Neural cell (in vitro differentiated cells): ENCODE measurements around the gene MSLN. TPM values are rescaled to one million over a fixed set of nuclear protein-coding genes. Genes with fewer than 3 reads are reported as not detected.
A peak's percentile ranks its signal among the peaks of the same experiment; 100 is the strongest.

Source experiments
- H2AFZ ChIP-seq: fragments of 200-600, 300-800 bp; sonication (generic), shearing (Covaris generic); 2 replicates; pipeline ENCODE4 v1.6.0; 2014; ENCODE audit warnings: low read depth, mild to moderate bottlenecking, antibody characterized with exemption, low read length, moderate library complexity
- H3F3A ChIP-seq: fragments of 200-600 bp; shearing (Covaris generic); 2 replicates; pipeline ENCODE4 v1.6.1; 2016; ENCODE audit warnings: mild to moderate bottlenecking, moderate library complexity, mixed read lengths, antibody characterized with exemption, low read length; ENCODE audit not compliant: insufficient read depth, poor library complexity, severe bottlenecking
- H3K27ac ChIP-seq: fragments of 200-600, 300-800 bp; sonication (generic), shearing (Covaris generic); 2 replicates; pipeline ENCODE4 v1.5.1; 2014; ENCODE audit warnings: mild to moderate bottlenecking, low read length, moderate library complexity
- H3K27me3 ChIP-seq: fragments of 300-800, 200-600 bp; sonication (generic), shearing (Covaris generic); 2 replicates; pipeline ENCODE4 v1.6.0; 2014; ENCODE audit warnings: mild to moderate bottlenecking, low read depth, low read length, moderate library complexity; ENCODE audit not compliant: insufficient read depth
- H3K36me3 ChIP-seq: fragments of 300-800, 200-600 bp; sonication (generic), shearing (Covaris generic); 2 replicates; pipeline ENCODE4 v1.5.1; 2014; ENCODE audit warnings: mild to moderate bottlenecking, antibody characterized with exemption, low read length, moderate library complexity; ENCODE audit not compliant: insufficient read depth
- H3K4me2 ChIP-seq: fragments of 300-800, 200-600 bp; sonication (generic), shearing (Covaris generic); 2 replicates; pipeline ENCODE4 v1.6.0; 2014; ENCODE audit warnings: mild to moderate bottlenecking, low read length
- H3K4me3 ChIP-seq: fragments of 300-800, 200-600 bp; sonication (generic), shearing (Covaris generic); 2 replicates; pipeline ENCODE4 v1.5.1; 2014; ENCODE audit warnings: mild to moderate bottlenecking, low read length, moderate library complexity
- H3K79me2 ChIP-seq: fragments of 200-600 bp; shearing (Covaris generic); replicated peaks from 2 replicates; pipeline ENCODE4 v1.6.0; 2014; ENCODE audit warnings: mild to moderate bottlenecking, low read length, moderate library complexity; ENCODE audit not compliant: insufficient read depth
- H3K9ac ChIP-seq: fragments of 300-800, 200-600 bp; sonication (generic), shearing (Covaris generic); 2 replicates; pipeline ENCODE4 v1.6.1; 2016; ENCODE audit warnings: mild to moderate bottlenecking, low read length, mixed read lengths
- H3K9me2 ChIP-seq: fragments of 200-600 bp; shearing (Covaris generic); 2 replicates; pipeline ENCODE4 v1.6.1; 2016; ENCODE audit warnings: mild to moderate bottlenecking, low read length, mixed read lengths; ENCODE audit not compliant: insufficient read depth
- H3K9me3 ChIP-seq: fragments of 200-600, 300-800 bp; sonication (generic), shearing (Covaris generic); 2 replicates; pipeline ENCODE4 v1.6.1; 2016; ENCODE audit warnings: mild to moderate bottlenecking, mixed run types, low read length, moderate library complexity, mixed read lengths
- H4K20me1 ChIP-seq: fragments of 200-600 bp; shearing (Covaris generic); 2 replicates; pipeline ENCODE4 v1.6.1; 2016; ENCODE audit warnings: mild to moderate bottlenecking, mixed run types; ENCODE audit not compliant: insufficient read depth
- CTCF ChIP-seq: fragments of 450-650 bp; IDR thresholded peaks from 2 replicates; pipeline ENCODE4 v1.5.1; 2014; ENCODE audit warnings: antibody characterized with exemption, mild to moderate bottlenecking, moderate library complexity; ENCODE audit not compliant: poor library complexity, severe bottlenecking
- EZH2 ChIP-seq: fragments of 200-600, 300-800 bp; shearing (Covaris generic), sonication (generic); IDR thresholded peaks from 2 replicates; pipeline ENCODE4 v1.6.1; 2014; ENCODE audit warnings: antibody characterized with exemption, low read length, borderline replicate concordance, mild to moderate bottlenecking; ENCODE audit not compliant: insufficient read depth, poor library complexity, severe bottlenecking
- MXI1 ChIP-seq: fragments of 450-650 bp; conservative IDR thresholded peaks from 2 replicates; pipeline ENCODE4 v1.6.1; 2014; ENCODE audit warnings: antibody characterized with exemption, mild to moderate bottlenecking; ENCODE audit not compliant: poor library complexity, severe bottlenecking
- POLR2AphosphoS5 ChIP-seq: IDR thresholded peaks from 2 replicates; pipeline ENCODE4 v1.6.1; 2012
- RAD21 ChIP-seq: fragments of 450-650 bp; conservative IDR thresholded peaks from 2 replicates; pipeline ENCODE4 v1.6.1; 2014; ENCODE audit warnings: antibody characterized with exemption, mild to moderate bottlenecking, moderate library complexity
- SMC3 ChIP-seq: fragments of 450-650 bp; conservative IDR thresholded peaks from 2 replicates; pipeline ENCODE4 v1.6.1; 2014; ENCODE audit warnings: antibody characterized with exemption, mild to moderate bottlenecking, moderate library complexity; ENCODE audit not compliant: poor library complexity
- TAF1 ChIP-seq: IDR thresholded peaks from 2 replicates; pipeline ENCODE4 v1.6.1; 2012; ENCODE audit warnings: low read depth
- polyA plus RNA-seq: library from polyadenylated mRNA; depleted of rRNA; stranded (reverse); fragments of >200 nt; gene quantifications from 2 replicates; pipeline ENCODE4 v1.2.3, GENCODE V29; 2014
- TF ChIP-seq, protein P1 (sequence below): IDR thresholded peaks from 2 replicates; pipeline ENCODE4 v1.6.1; 2012; ENCODE audit warnings: borderline replicate concordance

MSLN gene
- polyA plus RNA-seq, 1 donor from 2014 or later: 0.63 TPM

DNA sequence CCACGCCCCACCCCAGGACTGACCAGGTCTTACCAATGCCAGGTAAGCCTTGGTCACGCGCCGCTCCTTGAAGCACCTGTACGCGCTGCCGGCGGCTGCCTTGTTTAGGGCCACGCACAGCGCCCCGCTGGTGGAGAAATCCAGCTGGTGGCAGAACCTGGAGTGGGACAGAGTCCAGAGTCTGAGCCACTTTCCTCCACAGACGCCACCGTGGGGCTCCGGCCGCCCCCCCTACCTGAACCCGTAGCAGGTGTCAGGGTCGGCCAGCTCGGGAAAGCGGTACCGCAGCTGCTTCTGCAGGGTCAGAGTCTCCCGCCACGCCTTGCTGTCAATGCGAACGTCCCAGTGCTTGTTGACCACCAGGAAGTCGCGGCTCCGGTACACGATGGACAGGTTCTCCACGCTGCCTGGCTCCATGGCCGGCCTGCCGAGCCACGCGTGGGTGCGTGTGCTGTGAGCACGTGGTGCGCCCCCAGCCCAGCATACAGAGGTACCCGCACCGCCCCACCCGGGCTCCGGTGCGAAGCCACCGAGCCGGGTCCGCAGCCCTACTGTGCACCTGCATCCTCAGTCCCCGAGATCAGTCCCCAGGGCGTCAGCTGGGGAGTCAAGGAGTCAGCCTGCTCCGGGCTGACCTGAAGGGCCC is 26.9 kb downstream of the MSLN start:
- no peaks in the 10 kb centered on the region for H4K20me1 ChIP-seq
- no peaks in the 10 kb centered on the region for H3F3A ChIP-seq
- peak overlapping the region; percentile 78 for H3K4me2 ChIP-seq
- no peaks in the 10 kb centered on the region for H3K36me3 ChIP-seq
- peak overlapping the region; percentile 72 for H3K9ac ChIP-seq
- peaks cover 9% of the 10 kb centered on the region for H3K79me2 ChIP-seq
- TF ChIP-seq POLR2AphosphoS5 (no peak), RAD21 (no peak), SMC3 (no peak), EZH2 (no peak)
- H3K27me3 ChIP-seq: no peaks in the 10 kb centered on the region
- H3K4me3 ChIP-seq: peak overlapping the region; percentile 85
- no peaks in the 10 kb centered on the region for H3K9me3 ChIP-seq
- H2AFZ ChIP-seq: no peak overlapping the region
- H3K9me2 ChIP-seq: no peaks in the 10 kb centered on the region
- no peak overlapping the region for H3K27ac ChIP-seq

GRCh38 chr16:787978-788398 is 27.5 kb downstream of the MSLN start, which contains the start of gene RPUSD1:
RPUSD1 (minus strand) TSS chr16:788381; CDS start chr16:787737, 644 bp downstream.
- Histone ChIP-seq H2AFZ (no peak within 1 kb of the TSS), H3K27ac (peak within 1 kb of the TSS; percentile 42)

DNA sequence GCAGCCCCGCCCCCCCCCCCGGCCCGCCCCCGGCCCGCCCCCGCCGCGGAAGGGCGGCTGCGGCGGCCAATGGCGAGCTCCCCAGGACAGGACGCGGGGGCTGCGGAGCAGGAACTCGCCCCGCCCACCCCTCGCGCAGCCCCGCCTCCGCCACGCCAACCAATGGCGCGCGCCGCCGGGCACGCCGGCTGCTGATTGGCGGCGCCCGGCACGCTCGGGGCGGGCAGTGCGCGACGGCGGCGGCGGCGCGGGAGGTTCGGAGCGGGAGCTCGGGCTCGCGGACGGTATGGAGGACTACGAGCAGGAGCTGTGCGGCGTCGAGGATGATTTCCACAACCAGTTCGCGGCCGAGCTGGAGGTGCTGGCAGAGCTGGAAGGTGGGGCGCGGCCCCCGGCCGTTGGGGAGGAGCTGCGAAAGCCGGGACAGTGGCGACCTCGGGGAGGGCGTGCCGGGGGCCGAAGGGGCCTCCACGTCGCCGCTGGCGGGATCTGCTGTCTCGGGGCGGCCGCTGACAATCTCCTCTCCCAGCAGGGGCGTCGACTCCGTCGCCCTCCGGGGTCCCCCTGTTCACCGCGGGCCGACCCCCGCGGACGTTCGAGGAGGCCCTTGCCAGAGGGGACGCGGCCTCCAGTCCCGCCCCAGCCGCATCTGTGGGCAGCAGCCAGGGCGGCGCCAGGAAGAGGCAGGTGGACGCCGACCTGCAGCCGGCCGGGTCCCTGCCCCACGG is 28.0 kb downstream of the MSLN start, which contains the start of gene CHTF18:
CHTF18 (plus strand) TSS at position 222 of the 728 bp plus-strand sequence; CDS start at position 287, 65 bp downstream.
- H3K4me3 ChIP-seq: peak within 1 kb of the TSS; percentile 95
- peak within 1 kb of the TSS; percentile 42 for H3K27ac ChIP-seq
- H3K27me3 ChIP-seq: no peaks in the 10 kb centered on the region
- peak within 1 kb of the TSS; percentile 78 for H3K4me2 ChIP-seq
- H4K20me1 ChIP-seq: no peaks in the 10 kb centered on the region
- H3K9ac ChIP-seq: peak within 1 kb of the TSS; percentile 72
- no peaks in the 10 kb centered on the region for H3K36me3 ChIP-seq
- peaks cover 9% of the 10 kb centered on the region for H3K79me2 ChIP-seq
- no peaks in the 10 kb centered on the region for H3K9me2 ChIP-seq
- no peaks in the 10 kb centered on the region for H3F3A ChIP-seq
- no peaks in the 10 kb centered on the region for H3K9me3 ChIP-seq
- H2AFZ ChIP-seq: no peak within 1 kb of the TSS
- TF ChIP-seq EZH2 (no peak), TAF1 (peak; percentile 33), CTCF (no peak), MXI1 (peak; percentile 91), POLR2AphosphoS5 (peak; percentile 71), SMC3 (peak; percentile 32)
- TF ChIP-seq, protein P1, sequence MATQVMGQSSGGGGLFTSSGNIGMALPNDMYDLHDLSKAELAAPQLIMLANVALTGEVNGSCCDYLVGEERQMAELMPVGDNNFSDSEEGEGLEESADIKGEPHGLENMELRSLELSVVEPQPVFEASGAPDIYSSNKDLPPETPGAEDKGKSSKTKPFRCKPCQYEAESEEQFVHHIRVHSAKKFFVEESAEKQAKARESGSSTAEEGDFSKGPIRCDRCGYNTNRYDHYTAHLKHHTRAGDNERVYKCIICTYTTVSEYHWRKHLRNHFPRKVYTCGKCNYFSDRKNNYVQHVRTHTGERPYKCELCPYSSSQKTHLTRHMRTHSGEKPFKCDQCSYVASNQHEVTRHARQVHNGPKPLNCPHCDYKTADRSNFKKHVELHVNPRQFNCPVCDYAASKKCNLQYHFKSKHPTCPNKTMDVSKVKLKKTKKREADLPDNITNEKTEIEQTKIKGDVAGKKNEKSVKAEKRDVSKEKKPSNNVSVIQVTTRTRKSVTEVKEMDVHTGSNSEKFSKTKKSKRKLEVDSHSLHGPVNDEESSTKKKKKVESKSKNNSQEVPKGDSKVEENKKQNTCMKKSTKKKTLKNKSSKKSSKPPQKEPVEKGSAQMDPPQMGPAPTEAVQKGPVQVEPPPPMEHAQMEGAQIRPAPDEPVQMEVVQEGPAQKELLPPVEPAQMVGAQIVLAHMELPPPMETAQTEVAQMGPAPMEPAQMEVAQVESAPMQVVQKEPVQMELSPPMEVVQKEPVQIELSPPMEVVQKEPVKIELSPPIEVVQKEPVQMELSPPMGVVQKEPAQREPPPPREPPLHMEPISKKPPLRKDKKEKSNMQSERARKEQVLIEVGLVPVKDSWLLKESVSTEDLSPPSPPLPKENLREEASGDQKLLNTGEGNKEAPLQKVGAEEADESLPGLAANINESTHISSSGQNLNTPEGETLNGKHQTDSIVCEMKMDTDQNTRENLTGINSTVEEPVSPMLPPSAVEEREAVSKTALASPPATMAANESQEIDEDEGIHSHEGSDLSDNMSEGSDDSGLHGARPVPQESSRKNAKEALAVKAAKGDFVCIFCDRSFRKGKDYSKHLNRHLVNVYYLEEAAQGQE: peak; percentile 24

More at GRCh38 chr16:787978-788398, 27.5 kb downstream of the MSLN start, which contains the start of gene RPUSD1:
- Histone ChIP-seq H3K9ac (peak within 1 kb of the TSS; percentile 72), H3K9me3 (no peaks in the 10 kb centered on the region), H3K36me3 (no peaks in the 10 kb centered on the region), H3K27me3 (no peaks in the 10 kb centered on the region), H4K20me1 (no peaks in the 10 kb centered on the region), H3F3A (no peaks in the 10 kb centered on the region), H3K4me2 (peak within 1 kb of the TSS; percentile 78), H3K4me3 (peak within 1 kb of the TSS; percentile 95), H3K9me2 (no peaks in the 10 kb centered on the region), H3K79me2 (peaks cover 9% of the 10 kb centered on the region)
- TF ChIP-seq POLR2AphosphoS5: no peak
- TF ChIP-seq, protein P1: peak; percentile 31
- peak; percentile 22 for TF ChIP-seq SMC3
- peak; percentile 4 for TF ChIP-seq TAF1
